ENCODE results near the gene MRPS25.
"Not testable (repeated sequence)": the region's sequence is repeated elsewhere in the genome, so short reads cannot be mapped to it uniquely, and the experiment has no call there.

Gene MRPS25

GRCh38 chr3:15044326-15044725, 20.8 kb downstream of the MRPS25 start:
- FAIRE-seq, result no peak

GRCh38 chr3:15043408-15044171, 21.5 kb downstream of the MRPS25 start:
- no peak for DNase-seq (ENCODE audit: low spot score)
- FAIRE-seq, result no peak

More at GRCh38 chr3:15044326-15044725, 20.8 kb downstream of the MRPS25 start:
- DNase-seq (ENCODE audit: low spot score), result no peak

- FAIRE-seq (no peak), DNase-seq (ENCODE audit: low spot score) (no peak)
Observed at GRCh38 chr3:15042936-15043335, 22.2 kb downstream of the MRPS25 start.

- DNase-seq (ENCODE audit: low spot score) (no peak), FAIRE-seq (no peak)
Observed at GRCh38 chr3:15041950-15042349, 23.2 kb downstream of the MRPS25 start.

GRCh38 chr3:15040844-15041243, 24.3 kb downstream of the MRPS25 start:
- DNase-seq (ENCODE audit: low spot score) (no peak), FAIRE-seq (no peak)

- FAIRE-seq, result no peak
- no peak for DNase-seq (ENCODE audit: low spot score)
Observed at GRCh38 chr3:15038306-15038705, 26.8 kb downstream of the MRPS25 start.

GRCh38 chr3:15033103-15033502, 32.0 kb downstream of the MRPS25 start:
- DNase-seq (ENCODE audit: low spot score) (no peak), FAIRE-seq (peak; percentile 42)

GRCh38 chr3:15032650-15033049, 32.5 kb downstream of the MRPS25 start:
- DNase-seq (ENCODE audit: low spot score), result no peak
- no peak for FAIRE-seq

GRCh38 chr3:15029625-15030024, 35.5 kb downstream of the MRPS25 start:
- DNase-seq (ENCODE audit: low spot score) (no peak), FAIRE-seq (no peak)

GRCh38 chr3:15023719-15024118, 41.4 kb downstream of the MRPS25 start:
- DNase-seq (ENCODE audit: low spot score), result no peak
- FAIRE-seq, result no peak

GRCh38 chr3:15023249-15023648, 41.9 kb downstream of the MRPS25 start:
- no peak for FAIRE-seq
- no peak for DNase-seq (ENCODE audit: low spot score)

GRCh38 chr3:15017191-15017590, 47.9 kb downstream of the MRPS25 start:
- no peak for DNase-seq (ENCODE audit: low spot score)
- FAIRE-seq, result no peak

- no peak for FAIRE-seq
Observed at GRCh38 chr3:15015456-15015855, 49.7 kb downstream of the MRPS25 start.

GRCh38 chr3:15014606-15015328, 50.3 kb downstream of the MRPS25 start:
- FAIRE-seq (no peak), DNase-seq (ENCODE audit: low spot score) (no peak)

More at GRCh38 chr3:15015456-15015855, 49.7 kb downstream of the MRPS25 start:
- DNase-seq (ENCODE audit: low spot score), result no peak

GRCh38 chr3:15011174-15011573, 53.9 kb downstream of the MRPS25 start:
- DNase-seq (ENCODE audit: low spot score) (no peak), FAIRE-seq (no peak)

GRCh38 chr3:15010664-15011063, 54.5 kb downstream of the MRPS25 start:
- no peak for FAIRE-seq
- no peak for DNase-seq (ENCODE audit: low spot score)

- no peak for FAIRE-seq
Observed at GRCh38 chr3:15009167-15009566, 55.9 kb downstream of the MRPS25 start.

GRCh38 chr3:15007681-15008141, 57.4 kb downstream of the MRPS25 start:
- FAIRE-seq (no peak), DNase-seq (ENCODE audit: low spot score) (no peak)

More at GRCh38 chr3:15009167-15009566, 55.9 kb downstream of the MRPS25 start:
- DNase-seq (ENCODE audit: low spot score), result no peak

GRCh38 chr3:14999182-14999581, 65.9 kb downstream of the MRPS25 start:
- not testable (repeated sequence) for DNase-seq (ENCODE audit: low spot score); FAIRE-seq
